ENCODE measurements around the gene PGRMC2.

Gene PGRMC2

DNA sequence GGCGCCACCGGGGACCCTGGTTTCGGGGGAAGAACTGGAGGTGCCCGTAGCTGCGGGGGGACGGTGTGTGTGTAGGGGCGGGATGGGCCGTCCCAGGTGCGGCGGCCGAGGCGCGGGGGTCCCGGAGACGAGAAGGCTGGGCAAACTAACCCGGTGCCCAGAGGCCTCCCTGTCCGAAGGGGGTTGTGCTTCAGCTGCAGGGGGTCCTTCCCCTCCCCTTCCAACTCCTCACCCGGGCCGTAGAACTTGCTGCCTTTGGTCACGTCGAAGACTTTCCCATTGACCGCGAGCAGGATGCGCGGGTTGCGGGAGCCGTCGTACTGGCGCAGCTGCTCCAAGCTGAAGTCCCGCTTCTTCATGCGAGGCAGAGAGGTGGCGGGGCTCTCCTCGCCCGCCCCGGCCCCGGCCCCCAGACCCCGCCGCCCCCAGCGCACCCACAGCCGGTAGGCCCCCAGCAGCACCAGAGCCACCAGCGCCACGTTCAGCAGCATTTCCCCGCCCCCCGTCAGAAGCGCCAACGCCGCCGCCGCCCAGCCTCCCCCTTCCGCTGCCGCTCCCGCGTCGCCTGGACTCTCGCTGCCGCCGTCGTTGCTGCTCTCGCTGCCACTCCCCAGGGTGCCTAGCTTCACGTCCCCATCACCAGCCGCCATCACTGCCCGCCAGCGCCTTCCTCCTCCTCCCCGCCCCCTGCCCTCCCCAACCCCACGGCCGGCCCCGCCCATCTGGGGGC is at the start of gene PGRMC2:
Gene PGRMC2, minus strand, starts transcription at position 673 of the 730 bp plus-strand sequence. Its CDS starts 23 bp downstream, at position 650.
- no peak for FAIRE-seq

GRCh38 chr4:128335541-128335940 is 47.9 kb upstream of the PGRMC2 start:
- FAIRE-seq: no peak

DNA sequence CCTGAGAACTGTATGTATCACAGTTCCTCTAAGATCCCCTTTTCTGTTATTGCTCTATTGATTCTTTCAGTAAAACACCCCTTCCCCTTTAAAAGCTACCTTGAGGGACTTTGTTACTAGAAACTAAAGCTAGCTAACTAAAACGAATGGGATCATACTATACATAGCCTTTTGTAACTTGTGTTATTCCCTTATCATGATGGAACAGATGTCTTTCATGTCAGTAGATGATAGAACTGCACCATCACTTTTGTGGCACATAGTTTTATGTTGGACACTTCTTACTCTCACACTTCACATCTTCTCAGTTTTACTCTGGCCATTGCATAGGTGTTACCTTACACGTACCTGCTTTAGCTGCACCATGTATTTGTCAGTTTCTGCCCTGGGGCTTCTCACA is 46.6 kb upstream of the PGRMC2 start:
- no peak for FAIRE-seq

DNA sequence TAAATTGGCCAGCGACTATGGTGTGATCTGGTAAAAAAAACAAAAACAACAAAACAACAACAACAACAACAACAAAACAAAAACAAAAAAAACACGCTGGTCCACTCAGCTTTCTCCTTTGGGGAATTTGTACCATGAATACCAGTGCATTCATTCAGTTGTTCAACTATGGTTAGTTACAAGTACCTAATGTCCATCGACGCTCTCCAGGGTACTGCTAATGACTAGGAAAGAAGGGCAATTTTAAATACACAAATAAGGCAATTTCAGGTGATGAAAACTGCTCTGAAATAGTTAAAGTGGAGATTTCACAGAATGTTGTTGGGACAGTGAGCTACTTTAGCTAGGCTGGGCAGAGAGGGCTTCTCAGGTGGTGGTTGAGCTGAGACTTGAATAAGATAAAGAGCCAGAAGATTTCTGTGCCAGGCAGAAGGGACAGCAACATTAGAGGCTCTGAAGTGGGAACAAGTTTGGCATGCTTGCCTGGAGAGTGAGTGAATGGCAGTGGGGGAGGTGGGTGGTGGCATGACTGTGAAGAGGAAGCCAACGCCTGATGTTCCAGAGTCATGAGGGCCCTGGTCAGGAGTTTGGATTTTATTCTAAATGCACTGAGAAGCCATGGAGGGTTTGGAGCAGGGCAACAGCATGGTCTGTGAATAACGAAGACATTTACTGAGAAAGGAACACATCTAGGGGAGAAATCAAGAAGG is 45.9 kb upstream of the PGRMC2 start:
- FAIRE-seq: no peak

GRCh38 chr4:128332081-128332480 is 44.5 kb upstream of the PGRMC2 start:
- FAIRE-seq: no peak

GRCh38 chr4:128329638-128330037 is 42.0 kb upstream of the PGRMC2 start:
- no peak for FAIRE-seq

GRCh38 chr4:128328106-128328505 is 40.5 kb upstream of the PGRMC2 start:
- FAIRE-seq: no peak

GRCh38 chr4:128323401-128323800 is 35.8 kb upstream of the PGRMC2 start:
- no peak for FAIRE-seq

DNA sequence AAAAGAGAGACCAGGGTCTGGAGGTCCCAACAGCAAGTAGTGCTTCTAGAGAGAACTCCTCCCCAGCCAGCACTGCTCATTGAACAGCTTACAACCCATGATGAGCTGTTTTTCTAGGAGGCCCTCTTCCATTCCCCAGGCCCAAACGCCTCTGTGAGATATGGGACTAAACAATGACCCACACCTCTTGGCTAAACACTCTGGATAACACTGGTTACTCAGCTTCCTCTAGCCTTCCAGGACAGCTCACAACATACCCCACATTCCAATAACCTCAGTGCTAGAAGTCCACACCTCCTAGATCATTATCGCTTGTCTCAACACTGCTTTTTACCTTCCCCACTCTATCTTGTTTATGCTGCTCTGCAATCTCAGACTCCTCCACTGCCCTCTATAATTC is 35.4 kb upstream of the PGRMC2 start:
- no peak for FAIRE-seq

DNA sequence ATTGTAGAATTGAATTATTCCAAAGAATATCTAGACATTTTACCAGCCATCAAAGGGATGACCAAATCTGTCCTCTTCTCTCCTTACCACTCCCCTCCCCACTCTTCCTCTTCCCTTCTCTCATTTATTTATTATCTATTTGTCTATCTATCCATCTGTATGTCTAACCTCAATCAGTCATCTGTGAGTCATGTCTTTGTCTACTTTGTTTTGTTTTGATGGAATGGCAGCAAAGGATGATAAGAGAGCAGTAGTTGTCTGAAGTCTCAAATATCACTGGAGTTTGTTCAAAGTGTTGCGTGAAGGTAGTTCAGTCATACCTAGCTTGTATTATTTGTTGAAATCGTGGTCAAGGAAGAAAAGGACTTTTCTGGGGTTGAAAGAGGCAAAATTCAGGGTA is 34.7 kb upstream of the PGRMC2 start:
- no peak for FAIRE-seq

DNA sequence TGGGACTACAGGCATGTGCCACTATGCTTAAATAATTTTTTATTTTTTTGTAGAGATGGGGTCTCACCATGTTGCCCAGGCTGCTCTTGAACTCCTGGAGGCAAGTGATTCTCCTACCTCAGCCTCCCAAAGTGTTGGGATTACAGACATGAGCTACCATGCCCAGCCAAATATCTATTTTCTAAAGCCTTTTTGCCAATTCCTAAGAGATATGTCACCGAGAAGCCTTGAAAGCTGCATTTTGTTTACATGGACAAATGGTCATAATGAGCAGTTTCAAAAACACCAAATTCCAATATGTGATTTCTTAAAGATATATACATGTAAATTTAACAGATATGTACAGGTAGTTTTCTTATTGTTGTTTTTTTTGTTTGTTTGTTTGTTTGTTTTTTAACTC is 33.0 kb upstream of the PGRMC2 start:
- no peak for FAIRE-seq

- no peak for FAIRE-seq
These were observed 28.3 kb upstream of the PGRMC2 start for GRCh38 chr4:128315756-128316520.

- FAIRE-seq: peak; percentile 30
These were observed 24.2 kb upstream of the PGRMC2 start for GRCh38 chr4:128311659-128312403.

- FAIRE-seq: no peak
These were observed 22.7 kb upstream of the PGRMC2 start for GRCh38 chr4:128310266-128310697.

DNA sequence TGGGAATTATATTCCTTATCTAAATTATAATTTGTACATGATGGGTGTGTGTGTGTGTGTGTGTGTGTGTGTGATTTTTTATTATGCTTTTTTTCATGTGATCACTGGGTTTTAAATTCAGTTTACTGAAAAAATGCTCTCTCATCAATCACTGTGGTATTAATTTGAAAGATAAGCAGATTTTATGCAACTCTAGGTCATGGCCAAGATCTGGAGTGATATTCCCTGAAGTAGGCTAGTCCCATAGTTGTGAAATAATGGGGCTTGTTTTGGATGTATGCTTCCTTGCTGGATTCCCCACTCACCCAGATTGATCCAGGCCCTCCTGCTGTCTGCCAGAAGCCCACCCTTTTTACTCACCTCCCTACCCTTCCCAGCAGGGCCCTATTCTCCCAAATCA is 22.0 kb upstream of the PGRMC2 start:
- no peak for FAIRE-seq

- no peak for FAIRE-seq
These were observed 21.4 kb upstream of the PGRMC2 start for GRCh38 chr4:128308986-128309385.

DNA sequence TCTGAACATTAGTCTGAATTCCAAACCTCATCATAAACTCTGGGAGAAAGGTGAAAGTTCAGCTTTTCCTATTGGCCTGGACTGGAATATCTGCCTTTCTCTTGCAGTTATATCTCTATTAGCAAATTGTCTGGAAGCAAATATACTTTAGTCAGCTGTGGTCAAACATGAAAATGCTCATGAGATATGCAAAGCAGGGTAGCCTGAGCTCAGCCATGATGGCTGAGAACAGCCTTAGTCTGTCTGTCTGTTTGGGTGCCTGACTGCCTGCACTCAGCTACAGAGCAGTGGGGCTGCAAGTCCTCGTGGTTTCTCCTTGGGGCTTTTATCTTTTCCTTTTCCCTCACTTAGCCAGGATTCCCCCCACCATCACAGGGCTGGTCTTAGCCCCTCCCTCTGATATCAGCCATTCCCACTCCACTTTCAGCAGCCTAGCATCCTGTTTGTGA is 19.5 kb upstream of the PGRMC2 start:
- no peak for FAIRE-seq

DNA sequence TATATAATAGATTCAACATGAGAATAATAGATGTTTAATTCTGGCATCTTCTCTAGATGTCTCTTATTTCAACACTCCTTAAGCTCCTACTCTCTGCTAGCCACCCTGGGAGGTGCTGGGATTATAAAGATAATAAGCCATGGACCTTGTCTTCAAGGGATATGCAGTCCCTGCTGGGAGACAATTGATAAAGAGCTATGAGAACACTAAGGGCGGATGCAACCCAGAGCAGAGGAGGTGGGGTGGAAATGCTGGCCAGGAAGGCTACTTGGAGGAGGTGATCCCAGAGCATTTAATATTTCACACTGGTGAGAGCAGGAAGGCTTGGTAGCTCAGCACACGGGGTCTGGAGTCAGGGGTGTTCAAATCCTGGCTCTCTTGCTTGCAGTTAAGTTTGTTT is 18.3 kb upstream of the PGRMC2 start:
- no peak for FAIRE-seq

DNA sequence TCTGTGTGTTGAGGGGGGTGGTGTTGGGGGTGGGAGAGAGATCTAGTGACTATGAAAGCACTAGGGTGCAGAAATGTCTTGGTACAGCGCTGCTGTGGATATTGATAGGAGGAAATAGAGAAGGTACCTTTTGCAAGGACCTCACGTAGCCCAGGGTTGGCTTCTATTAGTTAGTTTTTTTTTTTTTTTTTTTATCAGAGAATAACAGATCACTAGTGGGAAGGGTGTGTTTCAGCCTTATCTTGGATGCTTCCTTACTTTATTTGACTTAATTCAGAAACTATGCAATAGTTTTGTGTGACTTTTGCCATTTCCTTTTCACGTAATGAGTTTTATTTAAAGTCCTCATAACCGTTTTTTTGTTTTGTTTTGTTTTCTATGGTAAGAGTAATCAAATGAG is 16.4 kb upstream of the PGRMC2 start:
- no peak for FAIRE-seq

DNA sequence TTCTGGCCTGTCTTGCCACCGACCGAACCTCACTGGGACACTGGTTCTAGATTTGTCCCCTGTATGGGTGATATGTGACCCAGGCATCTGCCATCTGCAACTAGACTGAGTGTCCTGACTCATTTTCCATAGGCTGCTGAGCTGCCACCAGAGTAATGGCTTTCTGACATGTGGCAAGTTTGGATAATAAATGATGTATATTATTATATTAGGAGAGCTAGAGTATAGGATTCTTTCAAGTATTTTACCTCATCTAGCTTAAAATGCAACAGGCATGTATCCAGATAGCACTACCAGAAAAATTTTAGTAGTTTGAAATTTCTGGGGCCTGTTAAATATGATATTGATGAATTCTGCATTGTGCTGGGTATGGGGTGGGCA is 15.8 kb upstream of the PGRMC2 start:
- no peak for FAIRE-seq

DNA sequence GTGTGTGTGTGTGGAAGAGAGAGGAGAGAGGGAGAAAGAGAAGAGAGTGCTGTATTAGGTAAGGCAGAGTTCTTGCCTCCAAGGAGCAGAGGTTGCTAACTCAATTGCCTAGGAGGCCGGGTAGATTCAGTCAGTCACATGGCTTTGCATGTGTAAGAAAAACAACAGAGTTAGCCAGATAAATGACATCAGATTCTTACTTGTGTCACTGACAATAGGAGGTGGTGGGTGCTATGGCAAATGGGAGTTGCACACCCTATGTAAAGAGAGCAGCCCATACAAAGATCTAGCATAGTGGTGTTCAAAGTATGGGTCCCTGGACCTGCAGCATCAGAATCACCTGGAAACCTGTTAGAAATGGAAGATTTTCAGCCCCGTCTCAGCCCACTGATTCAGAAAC is 14.4 kb upstream of the PGRMC2 start:
- no peak for FAIRE-seq

DNA sequence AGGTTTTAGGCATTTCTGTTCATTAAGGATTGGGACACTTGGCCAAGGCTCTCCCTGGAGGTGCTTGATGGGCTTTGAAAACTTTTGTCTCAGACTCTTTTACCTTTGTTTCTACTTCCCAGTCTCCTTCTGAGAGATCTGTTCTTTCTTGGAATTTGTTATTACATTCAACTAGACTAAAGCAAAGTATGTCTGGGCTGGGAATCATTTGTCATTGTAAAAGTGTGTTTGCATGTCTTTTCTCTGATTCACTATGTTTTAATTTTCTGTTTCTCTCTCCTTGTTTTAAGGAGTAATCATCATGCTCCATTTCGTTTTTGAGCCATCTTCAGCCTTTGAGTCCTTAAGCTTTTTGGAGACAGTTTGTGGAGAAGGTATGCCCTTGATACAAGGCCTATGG is 12.2 kb upstream of the PGRMC2 start:
- FAIRE-seq: no peak

DNA sequence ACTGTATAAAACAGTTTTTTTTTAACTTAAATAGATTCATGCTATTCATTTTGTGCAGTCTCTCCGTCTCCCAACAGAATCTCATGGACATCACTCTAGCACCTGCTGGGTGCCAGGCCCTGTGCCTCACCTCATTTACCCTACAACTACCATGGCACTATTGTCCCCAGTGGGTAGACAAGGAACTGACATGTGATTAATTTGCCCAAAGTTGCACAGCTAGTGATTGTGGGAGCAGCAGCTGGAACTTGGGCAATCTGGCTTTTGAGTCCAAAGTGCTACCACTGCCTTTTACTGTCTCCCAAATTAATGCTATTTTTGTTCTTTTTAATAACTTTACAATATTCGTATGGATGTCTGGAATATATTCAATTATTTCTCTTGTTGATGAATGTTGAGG is 11.2 kb upstream of the PGRMC2 start:
- no peak for FAIRE-seq
